Glomerular endothelial cell (primary cell): ENCODE measurements around the gene CALU. TPM values are rescaled to one million over a fixed set of nuclear protein-coding genes. Genes with fewer than 3 reads are reported as not detected.

Experiments used
- DNase-seq: peaks from one replicate; pipeline ENCODE4 v3.0.0-alpha.2; 2011; ENCODE audit warnings: low read depth, low spot score; ENCODE audit errors: extremely low read depth
- total RNA-seq: library from RNA; depleted of rRNA; stranded (reverse); fragments of >200 nt; gene quantifications from 2 replicates; pipeline ENCODE4 v1.2.3, GENCODE V29; 2015

The CALU gene
- total RNA-seq, 1 donor from 2014 or later: 416 TPM

- DNase-seq: no peak
These were observed 5.3 kb downstream of the CALU start for GRCh38 chr7:128744366-128744905.

GRCh38 chr7:128745706-128746105 lies 6.5 kb downstream of the CALU start:
- DNase-seq: no peak

GRCh38 chr7:128747327-128748079 lies 8.3 kb downstream of the CALU start:
- no peak for DNase-seq

GRCh38 chr7:128752251-128752650 lies 13.1 kb downstream of the CALU start:
- no peak for DNase-seq

GRCh38 chr7:128755075-128755818 lies 16.1 kb downstream of the CALU start:
- no peak for DNase-seq

- DNase-seq: no peak
These were observed 16.8 kb downstream of the CALU start for GRCh38 chr7:128755819-128756476.

- DNase-seq: no peak
These were observed 18.0 kb downstream of the CALU start for GRCh38 chr7:128757203-128757602.

GRCh38 chr7:128758553-128758952 lies 19.4 kb downstream of the CALU start:
- DNase-seq: no peak

GRCh38 chr7:128759242-128759641 lies 20.1 kb downstream of the CALU start:
- DNase-seq: no peak

GRCh38 chr7:128763541-128763940 lies 24.4 kb downstream of the CALU start:
- no peak for DNase-seq

- DNase-seq: no peak
These were observed 28.4 kb downstream of the CALU start for GRCh38 chr7:128767475-128768110.

- DNase-seq: no peak
These were observed 31.1 kb downstream of the CALU start for GRCh38 chr7:128770233-128770632.

GRCh38 chr7:128773604-128774003 lies 34.4 kb downstream of the CALU start:
- no peak for DNase-seq

GRCh38 chr7:128774029-128774689 lies 35.0 kb downstream of the CALU start:
- no peak for DNase-seq

GRCh38 chr7:128774921-128775320 lies 35.8 kb downstream of the CALU start:
- DNase-seq: no peak

GRCh38 chr7:128775744-128776474 lies 36.8 kb downstream of the CALU start, which contains the start of gene OPN1SW:
TSS of gene OPN1SW (minus strand) at chr7:128775794. CDS start at chr7:128775781, 13 bp downstream.
- DNase-seq: no peak

- no peak for DNase-seq
These were observed 38.3 kb downstream of the CALU start for GRCh38 chr7:128777156-128778123.

GRCh38 chr7:128778946-128779345 lies 39.8 kb downstream of the CALU start:
- DNase-seq: no peak
